Left colon (tissue), 2 donors: ENCODE measurements around the gene NCKAP5. TPM values are rescaled to one million over a fixed set of nuclear protein-coding genes. Genes with fewer than 3 reads are reported as not detected.
A peak's percentile ranks its signal among the peaks of the same experiment; 100 is the strongest.

ENCODE experiments used
- ATAC-seq: fragments of 200-7000 bp; cut with Tn5 transposase; one replicate; pipeline ENCODE4 v1.9.1; 2020; ENCODE audit warnings: mild to moderate bottlenecking, moderate library complexity
- DNase-seq, 2 donors: peaks; one replicate each; pipeline ENCODE4 v3.0.0-alpha.2; 2020
- intact Hi-C, 2 donors: fragments of 100-400 bp; cut with DNase I in 1 of 2; cut with micrococcal nuclease in 1 of 2; formaldehyde crosslinking; loops; one replicate each; pipeline versions ENCODE4 v1.11.2 to v1.14.0; 2022; cut with DNase I, micrococcal nuclease
- total RNA-seq, 2 donors: library from RNA; stranded (reverse); fragmentation: NEBNext Ultra II Directional; extraction: Animal tissue kit (Norgen Biotek cat#: 25700); gene quantifications; one replicate each; pipeline ENCODE4 v1.2.1, GENCODE V29; 2021
- donor health status: DM: no; HTN: no; CAD: no.
- donor health status: DM: yes; HTN: yes; CAD: no.

Gene NCKAP5
- total RNA-seq, 2 donors from 2014 or later = 2.0 to 5.8 TPM

DNA sequence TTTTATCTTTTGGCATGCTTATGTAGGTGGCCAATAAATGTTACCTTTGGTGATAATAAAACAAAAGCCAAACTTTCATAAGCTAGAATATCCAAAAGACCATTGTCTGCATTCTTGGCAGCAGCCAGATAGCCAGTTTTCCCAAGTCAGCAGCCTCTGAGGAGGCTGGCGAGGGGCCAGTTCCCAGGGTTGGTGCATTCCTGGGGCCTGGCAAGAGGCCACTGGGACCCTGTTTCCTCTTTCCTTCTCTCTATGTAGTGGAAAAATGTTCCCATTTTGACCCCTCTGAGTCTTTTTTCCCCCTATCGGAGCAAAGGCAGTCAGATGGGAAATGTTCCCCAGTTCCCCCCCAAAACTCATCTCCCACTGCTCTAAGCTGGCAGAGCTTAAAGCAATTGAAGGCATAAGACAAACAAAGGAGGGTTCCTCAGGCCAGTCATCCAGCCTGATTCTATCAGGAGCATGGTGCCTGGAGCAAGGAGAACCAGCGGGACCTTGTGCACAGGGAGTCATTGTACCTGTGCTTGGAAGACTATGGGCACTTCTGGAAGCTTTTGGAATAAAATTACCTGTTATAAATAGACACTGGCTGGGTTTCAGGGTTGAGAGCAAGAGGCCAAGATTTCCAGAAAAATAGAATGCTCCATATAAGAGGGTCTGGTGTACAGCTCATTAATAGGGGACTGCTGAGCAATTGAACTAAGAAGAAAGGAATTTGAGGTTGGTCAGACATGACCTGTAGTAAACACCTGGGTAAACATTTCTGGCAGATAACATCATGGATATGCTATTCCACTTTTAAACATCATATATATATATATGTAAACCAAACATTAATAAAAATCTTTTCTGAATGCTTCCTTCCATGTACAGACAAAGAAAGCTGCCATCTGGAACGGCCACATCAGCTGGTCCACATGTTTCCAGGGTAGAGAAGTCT, 63.4 kb downstream of the NCKAP5 start:
- DNase-seq (peak; percentile 66 to 73), ATAC-seq (peak; percentile 83)
- intact Hi-C loops = no loop called here

DNA sequence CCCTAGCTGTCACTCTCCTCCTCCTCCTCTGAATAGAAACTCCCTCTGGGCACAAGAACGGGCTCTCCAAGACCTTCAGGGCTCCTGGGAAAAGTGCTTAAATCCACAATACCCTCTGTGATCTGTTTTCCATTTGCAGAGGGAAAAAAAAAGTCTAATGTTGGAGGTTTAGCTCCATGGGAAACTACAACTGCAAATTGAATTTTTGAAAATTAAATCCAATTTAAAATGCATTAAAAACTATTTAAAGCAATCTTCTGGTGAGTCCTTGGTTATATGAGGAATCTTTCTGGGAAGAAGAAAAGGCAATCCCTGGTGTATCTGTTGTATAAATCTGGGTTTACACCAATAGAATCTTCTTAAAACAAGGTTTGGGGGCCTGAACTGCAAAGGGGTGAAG, 64.3 kb downstream of the NCKAP5 start:
- DNase-seq = no peak
- no peak for ATAC-seq
- intact Hi-C loops = no loop called here

DNA sequence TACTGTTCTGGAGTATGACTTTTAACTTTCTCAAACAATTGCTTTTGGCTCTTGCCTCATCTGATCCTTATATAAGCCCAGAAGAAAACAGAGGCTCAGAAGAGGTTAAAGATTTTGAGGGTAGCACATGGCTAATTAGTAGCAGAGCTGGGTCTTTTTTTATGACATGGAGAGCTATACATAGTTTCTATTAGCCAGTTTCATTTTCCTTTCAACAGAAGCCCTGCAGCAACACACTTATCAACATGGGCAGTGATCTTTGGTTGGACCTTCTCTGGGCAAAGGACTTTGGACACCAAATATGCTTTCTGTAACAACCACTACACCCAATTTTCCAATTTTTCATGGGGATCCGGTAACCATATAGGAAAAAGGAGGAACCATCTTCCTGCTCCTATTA, 64.9 kb downstream of the NCKAP5 start:
- DNase-seq (no peak), ATAC-seq (peak; percentile 29)
- intact Hi-C loops = no loop called here

DNA sequence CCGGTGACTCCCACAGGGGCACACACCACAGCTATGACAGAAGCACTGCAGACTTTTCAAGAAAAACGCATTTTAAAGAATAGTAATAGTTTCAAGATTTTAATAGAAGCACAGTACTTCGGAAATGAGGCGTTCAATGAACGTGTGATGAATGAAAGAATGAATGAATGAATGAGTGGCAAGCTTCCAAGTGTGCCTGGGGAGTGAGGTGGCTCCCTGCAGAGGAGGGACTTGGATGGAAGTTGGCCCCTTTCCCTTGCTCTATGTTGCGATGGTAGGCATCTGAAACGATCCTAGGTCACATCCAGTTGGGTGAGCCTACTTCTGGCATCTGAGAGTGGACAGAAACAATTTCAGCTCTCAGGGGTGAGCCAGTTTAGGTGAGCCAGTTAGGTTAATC, 65.6 kb downstream of the NCKAP5 start:
- ATAC-seq (no peak), DNase-seq (no peak)
- intact Hi-C loops = no loop called here

DNA sequence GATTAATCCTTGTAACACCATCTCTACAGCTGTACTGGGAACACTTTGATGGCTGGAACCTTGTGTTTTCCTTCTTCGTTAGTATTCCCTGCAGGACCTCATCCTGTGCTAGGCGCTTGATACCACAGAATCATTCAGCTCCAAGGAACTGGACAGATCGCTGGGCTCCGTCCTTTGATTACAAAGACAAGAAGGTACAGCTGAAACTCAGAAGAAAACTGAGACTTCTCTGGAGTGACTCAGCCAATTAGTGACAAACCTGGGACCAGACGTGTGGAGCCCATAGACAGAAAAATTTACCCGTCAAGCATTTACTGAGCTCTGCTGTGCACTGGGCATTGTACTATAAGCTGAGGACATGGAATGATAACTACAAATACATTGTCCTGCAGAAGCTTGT, 67.3 kb downstream of the NCKAP5 start:
- DNase-seq = no peak
- no peak for ATAC-seq
- intact Hi-C loops = no loop called here

DNA sequence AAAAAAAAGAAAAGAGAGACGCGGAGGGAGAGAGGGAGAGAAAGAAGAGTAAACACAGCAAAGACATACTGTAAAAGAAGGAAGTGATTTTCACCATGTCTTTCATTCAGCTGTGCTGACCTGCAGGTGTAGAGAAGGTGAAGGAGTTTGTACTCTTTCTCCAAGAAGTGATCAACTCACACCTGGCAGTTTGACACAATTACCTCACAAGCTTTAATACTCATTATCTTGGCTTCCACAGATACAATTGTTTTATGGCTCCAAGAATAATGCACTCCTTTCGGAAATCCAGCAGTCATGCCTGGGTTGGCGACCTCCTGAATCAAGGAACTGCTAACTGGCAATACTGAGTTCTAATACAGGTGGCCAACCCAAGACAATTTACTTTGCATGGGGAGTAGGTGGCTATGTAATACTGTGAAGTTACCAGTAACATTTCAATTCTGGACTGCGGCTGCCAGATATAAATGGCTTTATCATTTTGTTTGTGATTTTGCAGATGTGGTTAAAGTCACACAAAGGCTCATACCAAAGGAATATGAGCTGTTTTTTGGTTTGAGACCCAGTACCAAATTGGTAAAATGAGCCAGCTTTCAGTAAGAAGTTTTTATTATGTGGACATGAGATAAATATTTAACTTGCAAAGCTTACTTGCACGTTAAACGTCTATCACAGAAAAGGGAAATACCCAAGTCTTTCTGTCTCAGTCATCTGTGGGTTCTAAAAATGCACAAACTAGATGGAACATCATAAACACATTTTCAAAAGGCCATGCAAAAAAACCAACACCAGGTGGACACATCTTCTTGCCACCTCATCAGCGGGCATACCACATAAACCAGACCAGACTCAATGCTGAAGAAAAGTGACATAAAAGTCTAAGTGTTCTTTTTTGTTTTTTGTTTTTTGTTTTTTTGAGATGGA, 69.3 kb downstream of the NCKAP5 start:
- ATAC-seq (peak; percentile 79), DNase-seq (peak; percentile 25 to 45)
- intact Hi-C loops = no loop called here

DNA sequence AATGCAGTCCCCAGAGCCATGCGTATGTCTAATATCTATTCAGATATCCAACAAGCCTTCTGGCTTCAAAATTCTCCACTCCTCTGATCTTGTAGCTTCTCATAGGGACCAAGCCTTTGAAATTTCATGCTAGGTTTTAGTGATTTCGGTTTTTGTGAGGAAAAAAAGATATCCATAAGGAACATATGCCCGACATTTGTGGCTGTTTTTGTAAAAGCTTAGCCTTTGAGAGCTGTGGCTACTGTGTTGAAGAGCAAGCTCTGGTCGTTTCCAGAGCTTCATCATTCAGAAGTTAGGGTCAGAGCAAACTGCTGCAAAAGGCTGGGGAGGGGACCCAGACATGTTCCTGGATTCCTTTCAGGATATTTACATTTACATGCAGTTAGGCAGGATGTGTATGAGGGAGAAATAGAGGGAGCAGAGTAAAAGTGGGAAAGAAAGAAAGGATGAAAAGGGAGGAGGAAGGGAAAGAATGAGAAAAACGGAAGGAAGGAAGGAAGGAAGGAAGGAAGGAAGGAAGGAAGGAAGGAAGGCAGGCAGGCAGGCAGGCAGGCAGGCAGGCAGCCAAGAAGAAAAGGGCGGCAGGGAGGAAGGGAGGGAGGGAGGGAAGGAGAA, 70.2 kb downstream of the NCKAP5 start:
- DNase-seq (peak in 1 of 2 donors; percentile 20), ATAC-seq (peak; percentile 22)
- intact Hi-C loops = no loop called here

DNA sequence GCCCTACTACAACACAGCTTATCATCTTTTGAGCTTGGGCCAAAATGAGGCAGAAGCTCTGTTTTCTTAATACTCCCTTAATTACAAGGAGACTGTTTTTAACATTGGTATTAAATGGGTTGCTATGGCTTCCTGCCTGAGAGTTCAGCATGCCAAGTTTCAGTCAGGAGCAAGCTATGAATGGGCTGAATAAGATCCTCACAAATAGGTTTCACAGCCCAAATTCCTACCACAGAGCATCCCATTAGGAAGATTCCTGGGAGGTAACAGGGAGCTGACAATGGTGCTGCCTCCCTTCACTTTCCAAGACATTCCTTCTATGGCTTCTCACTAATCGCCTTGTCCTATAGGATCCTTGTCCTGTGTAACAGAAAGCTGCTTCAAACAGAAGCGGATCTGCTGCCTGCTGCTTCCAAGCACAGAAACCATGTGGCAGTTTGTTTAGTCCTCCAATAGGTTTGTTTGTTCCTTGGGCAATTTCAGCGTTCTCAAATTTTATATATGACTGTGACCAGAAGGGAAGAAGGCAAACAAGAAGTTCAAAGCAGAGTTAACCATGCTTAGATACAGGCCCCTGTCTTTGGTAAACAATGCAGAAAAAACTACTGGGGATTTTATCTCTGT, 70.9 kb downstream of the NCKAP5 start:
- ATAC-seq (peak; percentile 3), DNase-seq (no peak)
- intact Hi-C loops = no loop called here

DNA sequence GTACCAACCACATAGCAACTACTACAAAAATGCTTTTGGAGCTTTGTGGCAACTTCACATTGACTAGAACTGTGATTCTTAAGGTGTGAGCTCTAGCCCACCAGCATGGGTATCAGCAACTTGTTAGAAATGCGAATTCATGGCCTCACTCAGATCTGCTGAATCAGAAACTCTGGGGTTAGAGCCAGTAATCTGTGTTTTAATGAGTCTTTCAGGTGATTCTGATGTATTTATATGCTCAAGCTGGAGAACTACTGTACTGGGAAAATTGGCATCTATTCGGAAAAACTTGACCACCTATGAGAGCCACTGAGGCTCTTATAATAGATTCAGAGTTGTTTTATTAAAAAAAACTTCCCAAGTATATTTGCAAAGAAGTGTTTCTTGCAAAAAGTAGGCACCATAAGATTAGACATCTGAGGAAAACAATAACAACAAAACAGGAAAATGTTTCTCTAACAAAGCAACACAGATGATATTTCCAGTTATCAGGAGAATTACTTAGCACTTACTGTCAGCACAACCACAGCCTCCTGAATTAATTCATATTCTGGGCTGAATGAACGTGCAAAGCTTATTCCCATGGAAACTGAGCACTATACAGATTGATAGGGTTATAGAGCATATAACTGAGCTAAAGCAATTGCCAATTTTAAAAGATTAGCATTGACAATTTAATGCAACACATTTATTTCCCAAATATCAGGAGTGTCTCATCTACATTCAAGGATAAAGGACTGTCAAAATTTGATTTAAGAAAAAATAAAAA, 71.6 kb downstream of the NCKAP5 start:
- ATAC-seq (no peak), DNase-seq (no peak)
- intact Hi-C loops = no loop called here

DNA sequence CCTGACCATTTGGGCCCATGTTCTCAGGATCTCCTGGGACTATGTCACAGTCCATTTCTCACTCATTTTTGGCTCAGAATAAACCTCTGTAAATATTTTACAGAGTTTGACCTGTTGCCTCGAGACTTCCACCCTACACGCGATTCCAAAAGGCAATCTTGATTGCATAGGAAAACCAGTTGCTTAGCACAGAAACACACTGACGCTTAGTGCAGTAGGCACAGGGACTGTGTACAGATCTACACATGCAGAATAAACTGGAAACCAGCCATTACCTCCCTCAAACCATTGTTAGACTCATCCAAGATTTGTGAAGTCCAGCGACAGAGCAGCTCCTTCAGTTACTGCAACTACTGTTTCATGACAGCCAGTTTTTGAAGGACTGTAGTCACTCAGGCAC, 73.0 kb downstream of the NCKAP5 start:
- DNase-seq = no peak
- intact Hi-C loops = no loop called here
- peak; percentile 59 for ATAC-seq

DNA sequence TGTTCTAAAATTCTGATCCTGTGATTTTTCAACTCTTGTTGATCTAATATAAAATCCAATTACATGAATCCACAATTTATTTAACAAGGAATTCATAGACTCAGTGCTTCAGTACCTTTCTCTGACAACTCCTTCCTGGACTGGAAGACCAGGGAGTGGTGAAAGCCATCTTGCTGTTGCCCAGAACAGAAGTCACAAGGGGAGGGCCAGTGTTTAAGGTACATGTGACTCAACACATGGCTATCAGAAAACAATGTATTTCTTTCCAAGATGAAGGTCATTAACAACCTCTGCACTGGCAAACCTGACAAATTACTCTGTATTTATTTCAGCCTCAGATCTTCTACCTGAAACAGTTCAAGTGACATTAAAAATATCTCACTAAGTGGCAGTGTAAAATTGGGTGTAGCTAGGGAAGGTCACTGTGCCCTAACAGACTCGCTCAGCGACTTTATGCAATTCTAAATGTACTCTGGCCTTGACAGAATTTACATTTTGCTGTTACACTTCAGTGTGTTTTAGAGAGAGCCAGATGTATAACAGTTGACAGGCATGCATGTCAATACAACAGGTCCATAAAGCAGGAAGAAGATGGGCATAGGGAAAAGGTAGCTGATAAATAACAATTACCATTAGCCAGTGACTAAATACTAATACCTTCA, 75.4 kb downstream of the NCKAP5 start:
- intact Hi-C loops = no loop called here
- ATAC-seq (peak; percentile 66), DNase-seq (no peak)

DNA sequence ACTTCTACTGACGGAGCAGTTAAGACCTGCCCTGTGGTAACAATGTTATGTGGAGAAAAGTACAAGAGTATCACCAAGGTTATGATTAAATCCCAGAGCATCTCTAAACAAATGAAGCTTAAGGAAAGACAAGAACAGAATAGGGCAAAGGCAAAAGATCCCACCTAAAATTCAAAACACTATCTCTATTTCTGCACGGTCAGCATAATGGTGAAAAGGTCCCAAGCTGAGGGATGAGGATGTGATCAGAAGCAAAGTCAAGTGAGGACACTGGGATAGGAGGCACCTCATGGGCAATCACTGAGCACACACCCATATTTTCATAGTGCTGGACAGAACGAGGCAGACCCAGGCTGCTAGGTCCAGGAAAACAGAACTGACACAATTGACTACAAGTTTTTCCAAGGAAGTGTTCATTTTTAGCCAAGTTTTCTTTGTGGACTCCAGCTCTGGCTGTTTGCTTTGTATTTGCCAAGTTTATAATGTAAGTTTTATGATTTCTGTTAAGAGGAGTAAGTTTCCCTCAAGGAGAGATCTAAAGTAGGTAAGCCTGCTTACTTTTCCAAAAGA, 77.8 kb downstream of the NCKAP5 start:
- peak; percentile 72 for ATAC-seq
- intact Hi-C loops = no loop called here
- DNase-seq = no peak

DNA sequence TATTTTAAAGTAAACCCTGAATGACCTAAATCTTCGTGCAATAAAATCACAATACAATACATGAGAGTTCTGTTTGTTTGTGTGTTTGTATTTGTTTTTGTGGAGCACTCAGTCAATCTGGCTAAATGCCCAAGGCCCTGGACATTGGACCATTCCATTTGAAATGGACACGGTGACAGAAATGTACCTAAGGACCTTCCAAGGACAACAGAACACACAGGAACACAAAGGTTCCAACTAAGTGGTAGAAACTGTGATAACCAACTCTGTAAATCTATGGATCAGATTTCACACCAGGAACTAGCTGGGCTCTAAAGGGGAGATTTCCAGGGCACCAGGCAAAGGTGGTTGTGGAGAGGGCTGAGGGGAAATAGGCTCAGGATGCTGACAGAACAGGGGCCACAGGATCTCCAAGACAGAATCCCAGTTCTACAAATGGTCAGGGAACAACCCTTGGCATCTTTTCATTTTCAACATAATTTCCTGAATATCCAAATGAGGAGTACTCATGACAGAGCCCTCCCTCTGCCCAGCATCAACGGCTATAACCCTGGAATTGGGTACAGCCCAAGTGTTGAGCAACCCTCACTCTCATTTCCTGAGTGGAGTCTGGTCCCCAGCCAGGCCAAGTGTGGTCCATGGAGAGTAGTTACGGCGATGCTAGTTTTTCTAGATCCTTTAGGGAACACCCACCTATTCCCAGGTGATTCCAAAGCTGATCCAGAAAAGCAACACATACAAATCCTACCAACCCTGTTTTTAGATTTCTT, 78.4 kb downstream of the NCKAP5 start:
- intact Hi-C loops = no loop called here
- ATAC-seq (no peak), DNase-seq (peak in 1 of 2 donors; percentile 17)

DNA sequence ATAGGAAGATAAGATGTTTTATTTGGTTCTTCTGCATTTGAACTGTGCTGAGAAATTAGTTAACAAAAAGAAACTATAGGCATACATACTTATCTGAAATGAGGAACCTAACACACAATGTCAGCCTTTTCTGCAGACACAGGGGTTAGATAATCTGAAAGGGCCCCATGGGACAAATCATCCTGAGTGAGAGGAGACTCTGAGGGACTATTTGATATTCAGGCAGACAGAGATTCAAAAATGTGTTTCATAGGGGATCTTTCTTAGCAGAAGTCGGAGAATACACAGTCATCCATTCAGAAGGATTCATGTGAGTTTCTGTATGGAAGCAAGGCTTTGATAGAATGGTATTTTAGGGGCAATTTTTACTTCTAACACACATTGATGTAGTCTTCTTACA, 79.1 kb downstream of the NCKAP5 start:
- ATAC-seq = no peak
- DNase-seq = no peak
- intact Hi-C loops = no loop called here

DNA sequence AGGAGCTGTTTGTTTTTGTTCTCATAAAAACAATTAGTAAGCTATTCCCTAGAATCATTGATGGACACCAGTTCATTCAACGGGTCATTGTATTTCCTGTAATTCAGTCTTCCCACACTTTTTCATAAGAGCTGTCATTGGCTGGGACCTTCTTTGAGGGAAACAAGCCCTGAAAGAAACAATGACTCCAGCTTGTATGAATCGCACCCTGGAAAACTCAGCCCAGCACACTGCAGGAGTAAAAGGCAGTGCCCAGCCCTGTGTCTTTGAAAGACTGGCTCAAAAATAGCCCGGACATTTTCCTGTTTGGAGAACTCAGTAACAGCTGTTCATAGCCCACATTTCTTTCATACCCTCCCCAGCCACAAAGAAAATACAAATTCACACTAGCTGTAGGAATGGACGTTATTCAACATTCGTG, 81.5 kb downstream of the NCKAP5 start:
- intact Hi-C loops = no loop called here
- ATAC-seq (no peak), DNase-seq (no peak)

DNA sequence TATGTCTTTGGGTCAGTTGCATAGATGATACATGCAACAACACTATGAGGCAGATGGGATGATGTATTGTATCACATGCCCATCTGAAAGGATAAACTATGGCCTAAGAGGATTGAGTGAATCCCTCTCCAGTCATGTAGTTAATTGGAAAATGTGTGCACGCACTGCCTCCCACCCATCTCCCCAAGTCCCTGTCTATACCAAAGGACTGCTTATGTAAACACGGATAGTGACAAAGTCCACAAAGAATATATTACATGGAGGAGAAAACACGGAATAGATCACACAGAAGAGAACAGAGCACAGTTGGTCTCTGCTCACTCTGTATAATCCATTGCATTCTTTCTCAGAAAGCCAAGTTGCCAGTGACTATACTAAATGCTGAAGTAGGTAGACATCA, 82.4 kb downstream of the NCKAP5 start:
- intact Hi-C loops = no loop called here
- DNase-seq (no peak), ATAC-seq (peak; percentile 68)

DNA sequence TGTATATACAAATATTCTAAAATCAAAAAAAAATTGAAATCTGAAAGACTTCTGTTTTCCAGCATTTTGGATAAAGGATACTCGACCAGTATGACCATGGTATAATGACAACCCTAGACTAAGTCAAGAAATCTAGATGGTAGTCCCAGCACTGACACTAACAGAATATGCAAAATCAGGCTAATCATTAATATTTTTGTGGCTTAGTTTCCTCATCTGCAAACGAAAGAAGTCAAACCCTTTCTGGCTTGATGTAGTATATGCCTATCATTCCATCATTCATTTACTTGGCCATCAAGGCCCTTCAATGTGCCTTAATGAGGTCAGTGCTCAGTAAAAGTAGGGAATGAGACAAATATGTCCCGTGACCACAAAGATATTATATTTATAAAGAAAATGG, 83.5 kb downstream of the NCKAP5 start:
- intact Hi-C loops = no loop called here
- no peak for ATAC-seq
- DNase-seq = no peak
